ENCODE measurements around the gene FIBCD1. TPM values are rescaled to one million over a fixed set of nuclear protein-coding genes. Genes with fewer than 3 reads are reported as not detected.

FIBCD1 gene
- total and polyA plus RNA-seq, 11 donors, result 0.24 to 3.9 (median 1.3) TPM; not detected in 2

DNA sequence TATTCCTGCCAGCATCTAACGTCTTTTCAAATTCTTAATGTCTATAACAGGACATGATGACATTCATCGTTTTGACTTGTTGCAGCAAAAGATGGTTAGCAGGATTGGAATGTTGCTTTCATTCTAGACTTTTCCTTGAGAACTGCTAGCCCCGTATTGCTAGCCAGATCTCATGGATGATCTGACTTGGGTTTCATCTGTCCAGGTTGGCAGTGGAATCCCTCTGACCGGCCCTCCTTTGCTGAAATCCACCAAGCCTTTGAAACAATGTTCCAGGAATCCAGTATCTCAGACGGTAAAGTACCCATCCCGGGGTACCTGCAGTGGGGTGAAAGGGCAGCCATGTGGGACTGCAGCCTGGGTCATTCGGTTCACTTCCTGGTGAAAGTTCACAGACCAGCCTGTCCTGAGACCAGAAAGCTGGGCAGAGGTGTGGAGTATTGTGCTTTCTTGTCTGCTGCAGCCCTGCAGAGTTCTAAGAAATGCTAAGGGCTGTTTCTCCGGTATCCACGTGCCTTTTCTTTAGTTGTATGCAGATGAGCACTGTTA is 59.1 kb downstream of the FIBCD1 start:
- Histone ChIP-seq H3K4me1 (no peaks in the 10 kb centered on the region), H3K27me3 (no peaks in the 10 kb centered on the region), H3K9me3 (no peaks in the 10 kb centered on the region), H3K27ac (no peak overlapping the region), H3K4me3 (no peak overlapping the region), H3K36me3 (peaks cover 2 to 100% (median 97%) of the 10 kb centered on the region in 9 donors)
- no peak for DNase-seq
- intact Hi-C loops (cut with DNase I), result loop anchor here in 1 of 10 donors (5.0 kb wide), 1 partner anchor 52 kb away; no protein-coding TSS in a partner anchor
- WGBS, 4 donors, result 94 to 97% (median 94%) methylated on average over 9 of the region's 9 CpGs
- TF ChIP-seq, protein P1, sequence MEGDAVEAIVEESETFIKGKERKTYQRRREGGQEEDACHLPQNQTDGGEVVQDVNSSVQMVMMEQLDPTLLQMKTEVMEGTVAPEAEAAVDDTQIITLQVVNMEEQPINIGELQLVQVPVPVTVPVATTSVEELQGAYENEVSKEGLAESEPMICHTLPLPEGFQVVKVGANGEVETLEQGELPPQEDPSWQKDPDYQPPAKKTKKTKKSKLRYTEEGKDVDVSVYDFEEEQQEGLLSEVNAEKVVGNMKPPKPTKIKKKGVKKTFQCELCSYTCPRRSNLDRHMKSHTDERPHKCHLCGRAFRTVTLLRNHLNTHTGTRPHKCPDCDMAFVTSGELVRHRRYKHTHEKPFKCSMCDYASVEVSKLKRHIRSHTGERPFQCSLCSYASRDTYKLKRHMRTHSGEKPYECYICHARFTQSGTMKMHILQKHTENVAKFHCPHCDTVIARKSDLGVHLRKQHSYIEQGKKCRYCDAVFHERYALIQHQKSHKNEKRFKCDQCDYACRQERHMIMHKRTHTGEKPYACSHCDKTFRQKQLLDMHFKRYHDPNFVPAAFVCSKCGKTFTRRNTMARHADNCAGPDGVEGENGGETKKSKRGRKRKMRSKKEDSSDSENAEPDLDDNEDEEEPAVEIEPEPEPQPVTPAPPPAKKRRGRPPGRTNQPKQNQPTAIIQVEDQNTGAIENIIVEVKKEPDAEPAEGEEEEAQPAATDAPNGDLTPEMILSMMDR (IDR thresholded peaks at IDR 0.05), result no peak
- no peak for TF ChIP-seq POLR2A (IDR thresholded peaks at IDR 0.05)
- ATAC-seq, result no peak

DNA sequence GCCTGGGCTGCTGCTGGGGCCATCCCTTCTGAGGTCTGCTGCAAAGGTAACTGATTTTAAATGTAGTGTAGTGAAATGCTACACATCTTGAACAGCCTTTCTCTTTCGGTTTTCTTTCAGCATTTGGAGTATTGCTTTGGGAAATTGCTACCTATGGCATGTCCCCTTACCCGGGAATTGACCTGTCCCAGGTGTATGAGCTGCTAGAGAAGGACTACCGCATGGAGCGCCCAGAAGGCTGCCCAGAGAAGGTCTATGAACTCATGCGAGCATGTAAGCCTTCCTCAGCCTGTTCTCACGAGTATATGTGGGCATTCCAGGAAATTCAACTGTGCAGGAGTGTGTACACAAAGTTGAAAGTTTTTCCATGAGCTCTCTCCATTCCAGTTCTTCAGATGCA is 60.8 kb downstream of the FIBCD1 start:
- TF ChIP-seq POLR2A (IDR thresholded peaks at IDR 0.05), result no peak
- TF ChIP-seq, protein P1 (IDR thresholded peaks at IDR 0.05), result no peak
- H3K27ac ChIP-seq, result no peak overlapping the region
- H3K9me3 ChIP-seq, result no peaks in the 10 kb centered on the region
- H3K27me3 ChIP-seq, result no peaks in the 10 kb centered on the region
- intact Hi-C loops (cut with DNase I), result loop anchor here in 1 of 10 donors (5.0 kb wide), 1 partner anchor 54 kb away; no protein-coding TSS in a partner anchor
- no peak for ATAC-seq
- no peak overlapping the region for H3K4me3 ChIP-seq
- DNase-seq, result no peak
- H3K4me1 ChIP-seq, result peaks cover 0 to 11% (median 7%) of the 10 kb centered on the region in 12 donors
- 94 to 99% (median 95%) methylated on average over 6 of the region's 6 CpGs for WGBS, 4 donors
- peaks cover 2 to 100% (median 97%) of the 10 kb centered on the region in 9 donors for H3K36me3 ChIP-seq

DNA sequence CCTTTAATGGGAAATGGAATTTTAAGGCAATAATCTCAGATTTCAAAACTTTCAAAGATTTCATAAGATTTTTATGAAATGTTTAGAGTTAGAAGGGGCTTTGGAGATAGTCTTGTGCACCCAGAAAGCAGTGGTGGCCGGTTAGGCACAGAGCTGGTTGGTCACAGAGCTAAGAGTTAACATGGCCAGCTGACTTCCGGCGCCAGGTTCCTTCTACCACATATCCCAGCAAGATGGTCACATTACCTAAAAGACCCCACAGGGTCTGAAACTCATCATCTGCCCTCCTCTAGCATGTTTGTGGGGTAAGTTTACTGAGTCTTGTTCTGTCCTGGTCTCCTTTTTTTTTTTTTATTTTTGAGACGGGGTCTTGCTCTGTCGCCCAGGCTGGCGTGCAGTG is 61.7 kb downstream of the FIBCD1 start:
- 93 to 96% (median 95%) methylated on average over 6 of the region's 6 CpGs for WGBS, 4 donors
- DNase-seq, result no peak
- intact Hi-C loops (cut with DNase I), result loop anchor here in 1 of 10 donors (5.0 kb wide), 1 partner anchor 55 kb away; no protein-coding TSS in a partner anchor

DNA sequence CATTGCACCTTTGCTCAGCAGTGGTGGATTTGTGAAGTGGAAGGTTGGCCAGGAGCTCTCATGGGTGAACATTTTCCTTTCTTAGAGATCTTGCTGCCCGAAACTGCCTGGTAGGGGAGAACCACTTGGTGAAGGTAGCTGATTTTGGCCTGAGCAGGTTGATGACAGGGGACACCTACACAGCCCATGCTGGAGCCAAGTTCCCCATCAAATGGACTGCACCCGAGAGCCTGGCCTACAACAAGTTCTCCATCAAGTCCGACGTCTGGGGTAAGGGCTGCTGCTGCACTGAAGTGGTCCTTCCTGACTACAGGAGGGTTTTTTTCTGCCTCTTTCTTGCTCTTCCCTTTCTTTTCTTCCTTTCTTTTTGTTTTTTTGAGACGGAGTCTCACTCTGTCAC is 64.3 kb downstream of the FIBCD1 start:
- no peak for TF ChIP-seq POLR2A (IDR thresholded peaks at IDR 0.05)
- TF ChIP-seq, protein P1 (IDR thresholded peaks at IDR 0.05), result no peak
- DNase-seq (no peak), ATAC-seq (no peak)
- H3K36me3 ChIP-seq, result peaks cover 0 to 99% (median 81%) of the 10 kb centered on the region in 9 donors
- H3K9me3 ChIP-seq, result no peaks in the 10 kb centered on the region
- H3K4me3 ChIP-seq, result no peak overlapping the region
- no peak overlapping the region for H3K27ac ChIP-seq
- WGBS, 4 donors, result 86 to 97% (median 94%) methylated on average over 5 of the region's 5 CpGs
- intact Hi-C loops (cut with DNase I), result loop anchor here in 3 of 10 donors (5.0 kb wide), 2 partner anchors 58 to 123 kb away; no protein-coding TSS in a partner anchor
- H3K27me3 ChIP-seq, result no peaks in the 10 kb centered on the region
- peaks cover 2 to 44% (median 33%) of the 10 kb centered on the region in 12 donors for H3K4me1 ChIP-seq

More for the DNA sequence above, 61.7 kb downstream of the FIBCD1 start:
- TF ChIP-seq, protein P1 (IDR thresholded peaks at IDR 0.05), result no peak
- TF ChIP-seq POLR2A (IDR thresholded peaks at IDR 0.05), result no peak
- Histone ChIP-seq H3K27ac (no peak overlapping the region), H3K4me3 (no peak overlapping the region), H3K36me3 (peaks cover 2 to 100% (median 97%) of the 10 kb centered on the region in 9 donors), H3K4me1 (peaks cover 0 to 20% (median 15%) of the 10 kb centered on the region in 12 donors), H3K27me3 (no peaks in the 10 kb centered on the region), H3K9me3 (no peaks in the 10 kb centered on the region)
- no peak for ATAC-seq
